BLaER1 treated with 17β-estradiol and CSF1 and Interleukin-3, amounts not matched to agents 10 nM and 100 nM (cell line): ENCODE data around the gene PARD3.
A peak's percentile ranks its signal among the peaks of the same experiment; 100 is the strongest.

Experiments
- H3K27ac ChIP-seq, 11 experiments: shearing (Covaris generic); formaldehyde crosslinking; 2 replicates each; pipeline ENCODE4 v1.8.1; 2022
- H3K27me3 ChIP-seq, 11 experiments: shearing (Covaris generic); formaldehyde crosslinking; 2 replicates each; pipeline ENCODE4 v1.8.1; 2022
- H3K36me3 ChIP-seq, 11 experiments: shearing (Covaris generic); formaldehyde crosslinking; 2 replicates each; pipeline ENCODE4 v1.8.1; 2022
- H3K4me1 ChIP-seq, 10 experiments: shearing (Covaris generic); formaldehyde crosslinking; 2 replicates each; pipeline ENCODE4 v1.8.1; 2022
- H3K4me2 ChIP-seq, 11 experiments: shearing (Covaris generic); formaldehyde crosslinking; 2 replicates each; pipeline ENCODE4 v1.8.1; 2022
- H3K4me3 ChIP-seq, 10 experiments: shearing (Covaris generic); formaldehyde crosslinking; 2 replicates each; pipeline ENCODE4 v1.8.1; 2022
- H3K9ac ChIP-seq, 11 experiments: shearing (Covaris generic); formaldehyde crosslinking; 2 replicates each; pipeline ENCODE4 v1.8.1; 2022
- H3K9me3 ChIP-seq, 11 experiments: shearing (Covaris generic); formaldehyde crosslinking; replicated peaks in 1 of 11; 2 replicates each; pipeline ENCODE4 v1.8.1; 2022
- H4K20me1 ChIP-seq, 11 experiments: shearing (Covaris generic); formaldehyde crosslinking; 2 replicates each; pipeline ENCODE4 v1.8.1; 2022
- Cebpa-rat ChIP-seq, 11 experiments: shearing (Covaris generic); IDR thresholded peaks; 2 replicates each; pipeline ENCODE4 v1.8.1; 2022

Gene PARD3

GRCh38 chr10:34310234-34310633 is 504.9 kb downstream of the PARD3 start:
- no peak for TF ChIP-seq Cebpa-rat (IDR thresholded peaks at IDR 0.05)
- Histone ChIP-seq H4K20me1 (no peaks in the 10 kb centered on the region), H3K9me3 (no peaks in the 10 kb centered on the region), H3K27ac (no peak overlapping the region), H3K4me1 (peaks cover 0 to 15% (median 2%) of the 10 kb centered on the region in 10 experiments; a peak in 5 of 20 replicates), H3K9ac (no peak overlapping the region), H3K4me3 (no peak overlapping the region), H3K27me3 (no peaks in the 10 kb centered on the region), H3K4me2 (no peak overlapping the region), H3K36me3 (peaks cover 0 to 16% (median 3%) of the 10 kb centered on the region in 11 experiments; a peak in 7 of 22 replicates)

- TF ChIP-seq Cebpa-rat (IDR thresholded peaks at IDR 0.05) = no peak
- peaks cover 0 to 4% (median 0%) of the 10 kb centered on the region in 11 experiments; a peak in 2 of 22 replicates for H3K36me3 ChIP-seq
- no peaks in the 10 kb centered on the region for H3K9me3 ChIP-seq
- H3K4me1 ChIP-seq = no peaks in the 10 kb centered on the region
- H3K27me3 ChIP-seq = no peaks in the 10 kb centered on the region
- no peak overlapping the region for H3K4me3 ChIP-seq
- no peaks in the 10 kb centered on the region for H4K20me1 ChIP-seq
- no peak overlapping the region for H3K9ac ChIP-seq
- no peak overlapping the region for H3K4me2 ChIP-seq
- no peak overlapping the region for H3K27ac ChIP-seq
These were observed 509.9 kb downstream of the PARD3 start for GRCh38 chr10:34305189-34305588.

- no peak for TF ChIP-seq Cebpa-rat (IDR thresholded peaks at IDR 0.05)
- H3K4me3 ChIP-seq = no peak overlapping the region
- no peaks in the 10 kb centered on the region for H3K27me3 ChIP-seq
- peaks cover 0 to 3% (median 0%) of the 10 kb centered on the region in 11 experiments; a peak in 1 of 22 replicates for H3K36me3 ChIP-seq
- H4K20me1 ChIP-seq = no peaks in the 10 kb centered on the region
- no peak overlapping the region for H3K9ac ChIP-seq
- H3K9me3 ChIP-seq = no peaks in the 10 kb centered on the region; a peak in 1 of 22 replicates
- H3K27ac ChIP-seq = no peak overlapping the region
- H3K4me2 ChIP-seq = no peak overlapping the region
- H3K4me1 ChIP-seq = no peaks in the 10 kb centered on the region
These were observed 512.1 kb downstream of the PARD3 start for GRCh38 chr10:34303022-34303421.

GRCh38 chr10:34299105-34299611 is 515.9 kb downstream of the PARD3 start:
- Histone ChIP-seq H3K27me3 (no peaks in the 10 kb centered on the region), H3K4me1 (peaks cover 0 to 9% (median 6%) of the 10 kb centered on the region in 10 experiments; a peak in 7 of 20 replicates), H3K9ac (no peak overlapping the region), H4K20me1 (no peaks in the 10 kb centered on the region), H3K9me3 (no peaks in the 10 kb centered on the region; a peak in 1 of 22 replicates), H3K27ac (no peak overlapping the region), H3K36me3 (no peaks in the 10 kb centered on the region), H3K4me3 (no peak overlapping the region), H3K4me2 (no peak overlapping the region)
- no peak for TF ChIP-seq Cebpa-rat (IDR thresholded peaks at IDR 0.05)

GRCh38 chr10:34298346-34298818 is 516.7 kb downstream of the PARD3 start:
- H4K20me1 ChIP-seq = no peaks in the 10 kb centered on the region
- H3K4me3 ChIP-seq = no peak overlapping the region
- no peak overlapping the region for H3K4me2 ChIP-seq
- no peak overlapping the region for H3K27ac ChIP-seq
- TF ChIP-seq Cebpa-rat (IDR thresholded peaks at IDR 0.05) = no peak
- no peak overlapping the region for H3K9ac ChIP-seq
- H3K36me3 ChIP-seq = no peaks in the 10 kb centered on the region
- no peaks in the 10 kb centered on the region; a peak in 1 of 22 replicates for H3K9me3 ChIP-seq
- no peaks in the 10 kb centered on the region for H3K27me3 ChIP-seq
- H3K4me1 ChIP-seq = peaks cover 0 to 9% (median 6%) of the 10 kb centered on the region in 10 experiments; a peak in 7 of 20 replicates

DNA sequence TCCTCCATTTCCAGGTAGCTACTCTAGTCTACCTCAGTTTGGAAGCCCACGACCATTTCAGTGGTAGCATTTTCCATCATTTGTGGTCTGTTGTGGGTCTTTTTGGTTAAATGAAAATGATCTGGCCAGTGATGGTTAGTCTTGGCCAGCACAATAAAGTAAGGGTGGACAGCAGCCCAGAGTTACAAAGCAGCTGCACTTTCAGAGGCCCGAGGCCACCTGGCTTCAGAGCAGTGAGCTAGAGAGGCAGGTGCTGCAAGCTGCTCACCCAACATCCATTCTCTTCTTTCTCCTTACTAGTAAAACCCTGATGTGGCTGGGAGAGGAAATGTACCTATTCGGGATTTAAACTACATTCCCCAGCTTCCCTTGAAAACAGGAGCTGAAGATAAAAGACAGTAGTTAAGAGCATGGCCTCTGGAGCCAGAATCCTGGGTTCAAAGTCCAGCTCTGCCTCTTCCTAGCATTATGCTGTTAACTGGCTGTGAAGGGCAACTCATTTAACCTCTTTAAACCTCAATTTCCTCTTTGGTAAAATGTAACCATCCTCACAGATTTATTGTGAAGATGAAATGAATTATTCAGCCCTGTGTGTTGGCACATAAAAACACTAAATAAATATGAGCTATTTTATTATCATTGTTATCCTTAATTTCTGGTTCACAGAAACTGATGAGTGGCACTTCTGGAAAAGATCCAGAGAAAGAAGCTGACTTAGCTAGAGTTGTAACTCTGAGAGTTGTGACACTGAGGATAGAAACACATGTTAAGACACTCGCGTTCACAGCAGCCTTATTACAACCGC is 517.4 kb downstream of the PARD3 start:
- no peak overlapping the region for H3K9ac ChIP-seq
- H3K4me3 ChIP-seq = no peak overlapping the region
- peaks cover 0 to 9% (median 6%) of the 10 kb centered on the region in 10 experiments; a peak in 7 of 20 replicates for H3K4me1 ChIP-seq
- H3K36me3 ChIP-seq = no peaks in the 10 kb centered on the region
- TF ChIP-seq Cebpa-rat (IDR thresholded peaks at IDR 0.05) = no peak
- H3K27ac ChIP-seq = no peak overlapping the region
- H3K27me3 ChIP-seq = no peaks in the 10 kb centered on the region
- no peaks in the 10 kb centered on the region for H4K20me1 ChIP-seq
- H3K4me2 ChIP-seq = no peak overlapping the region
- no peaks in the 10 kb centered on the region; a peak in 1 of 22 replicates for H3K9me3 ChIP-seq

GRCh38 chr10:34295142-34295548 is 520.0 kb downstream of the PARD3 start:
- Histone ChIP-seq H3K36me3 (no peaks in the 10 kb centered on the region), H3K4me3 (no peak overlapping the region), H3K27me3 (no peaks in the 10 kb centered on the region), H3K9me3 (no peaks in the 10 kb centered on the region; a peak in 1 of 22 replicates), H3K9ac (no peak overlapping the region), H3K4me1 (peaks cover 0 to 9% (median 6%) of the 10 kb centered on the region in 10 experiments; a peak in 7 of 20 replicates), H3K4me2 (peak overlapping the region in 5 of 11 experiments; percentile 3 to 54 (median 14); a peak in 7 of 22 replicates), H3K27ac (no peak overlapping the region), H4K20me1 (no peaks in the 10 kb centered on the region)
- TF ChIP-seq Cebpa-rat (IDR thresholded peaks at IDR 0.05) = no peak

DNA sequence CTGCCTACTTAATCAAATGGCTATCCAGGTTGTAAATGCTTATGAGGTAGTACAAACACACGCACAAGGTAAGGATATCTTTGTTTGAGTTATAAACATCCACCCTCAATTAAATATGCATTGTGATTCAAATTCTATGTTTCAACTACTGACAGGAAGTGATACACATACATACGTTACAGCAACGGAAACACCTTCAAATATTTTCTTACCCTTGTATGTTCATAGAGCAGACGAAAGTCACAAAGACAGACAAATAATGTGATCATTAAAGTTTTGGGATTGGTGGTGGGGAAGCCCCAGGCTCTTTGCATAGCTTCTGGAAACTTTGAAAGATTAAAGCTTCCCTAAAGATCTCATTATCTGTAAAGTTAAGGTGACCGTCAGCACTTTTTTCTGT is 521.0 kb downstream of the PARD3 start:
- peaks cover 0 to 9% (median 6%) of the 10 kb centered on the region in 10 experiments; a peak in 7 of 20 replicates for H3K4me1 ChIP-seq
- H3K4me2 ChIP-seq = no peak overlapping the region
- no peak overlapping the region for H3K9ac ChIP-seq
- H3K4me3 ChIP-seq = no peak overlapping the region
- no peak for TF ChIP-seq Cebpa-rat (IDR thresholded peaks at IDR 0.05)
- H3K27ac ChIP-seq = no peak overlapping the region
- no peaks in the 10 kb centered on the region for H4K20me1 ChIP-seq
- H3K27me3 ChIP-seq = no peaks in the 10 kb centered on the region
- H3K36me3 ChIP-seq = no peaks in the 10 kb centered on the region
- no peaks in the 10 kb centered on the region; a peak in 1 of 22 replicates for H3K9me3 ChIP-seq

GRCh38 chr10:34292675-34293074 is 522.4 kb downstream of the PARD3 start:
- peaks cover 0 to 9% (median 6%) of the 10 kb centered on the region in 10 experiments; a peak in 7 of 20 replicates for H3K4me1 ChIP-seq
- no peaks in the 10 kb centered on the region for H4K20me1 ChIP-seq
- no peak for TF ChIP-seq Cebpa-rat (IDR thresholded peaks at IDR 0.05)
- H3K27ac ChIP-seq = no peak overlapping the region
- H3K4me2 ChIP-seq = no peak overlapping the region
- H3K36me3 ChIP-seq = no peaks in the 10 kb centered on the region
- no peaks in the 10 kb centered on the region for H3K9me3 ChIP-seq
- H3K27me3 ChIP-seq = no peaks in the 10 kb centered on the region
- H3K4me3 ChIP-seq = no peak overlapping the region
- no peak overlapping the region for H3K9ac ChIP-seq
